Measurements from ENCODE around the gene KIFC3.
A peak's percentile ranks its signal among the peaks of the same experiment; 100 is the strongest.
"Not testable (repeated sequence)": the region's sequence is repeated elsewhere in the genome, so short reads cannot be mapped to it uniquely, and the experiment has no call there.

The KIFC3 gene

DNA sequence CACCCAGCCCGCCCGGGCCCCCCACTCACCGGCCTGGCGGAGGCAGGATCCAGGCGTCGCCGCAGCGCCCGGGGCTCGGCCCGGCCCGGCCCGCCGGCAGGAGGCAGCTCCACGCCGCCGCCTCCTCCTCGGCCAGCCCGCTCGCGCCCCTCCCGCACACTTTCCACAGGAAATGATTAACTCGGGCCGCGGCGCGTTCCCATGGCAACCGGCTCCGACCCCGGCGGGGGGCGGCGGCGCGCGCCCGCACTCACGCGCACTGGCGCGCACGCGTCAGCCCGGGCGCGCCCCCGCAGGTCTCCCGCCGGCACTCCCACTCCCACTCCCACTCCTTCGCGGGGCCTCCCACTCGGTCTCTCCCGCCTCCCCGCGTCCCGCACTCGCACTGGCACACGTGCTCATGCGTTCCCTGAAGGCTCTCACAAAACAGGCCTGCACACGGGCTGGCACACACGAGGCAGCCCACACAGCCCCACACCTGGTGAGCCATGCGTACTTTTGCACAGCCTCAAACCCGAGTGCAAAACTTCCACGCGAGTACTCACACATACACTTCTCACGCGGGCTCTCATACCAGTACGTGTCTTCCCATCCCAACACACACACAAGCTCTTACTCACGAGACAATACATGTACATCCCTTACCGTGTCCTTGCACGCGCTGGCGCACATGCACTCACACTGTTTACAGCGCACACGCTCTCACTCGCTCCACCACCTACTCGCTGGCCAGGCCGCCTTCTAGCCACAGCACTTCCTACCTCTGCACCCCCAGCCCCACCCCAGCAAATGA is at the start of gene KIFC3:
Gene KIFC3, minus strand, starts transcription at position 151 of the 793 bp plus-strand sequence. CDS start 4,248 bp downstream, outside the sequence.
- DNase-seq, result peak; percentile 43

- no peak for DNase-seq
Measured at GRCh38 chr16:57848181-57848580, 45.9 kb upstream of the KIFC3 start.

DNA sequence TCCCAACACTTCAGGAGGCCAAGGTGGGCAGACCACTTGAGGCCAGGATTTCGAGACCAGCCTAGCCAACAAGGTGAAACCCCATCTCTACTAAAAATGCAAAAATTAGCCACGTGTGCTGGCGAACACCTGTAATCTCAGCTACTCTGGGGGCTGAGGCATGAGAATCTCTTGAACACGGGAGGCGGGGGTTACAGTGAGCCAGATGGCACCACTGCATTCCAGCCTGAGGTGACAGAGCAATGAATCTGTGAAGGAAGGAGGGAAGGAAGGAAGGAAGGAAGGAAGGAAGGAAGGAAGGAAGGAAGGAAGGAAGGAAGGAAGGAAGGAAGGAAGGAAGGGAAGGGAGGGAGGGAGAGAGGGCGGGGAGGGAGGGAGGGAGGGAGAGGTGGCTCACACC is 44.6 kb upstream of the KIFC3 start:
- not testable (repeated sequence) for DNase-seq

DNA sequence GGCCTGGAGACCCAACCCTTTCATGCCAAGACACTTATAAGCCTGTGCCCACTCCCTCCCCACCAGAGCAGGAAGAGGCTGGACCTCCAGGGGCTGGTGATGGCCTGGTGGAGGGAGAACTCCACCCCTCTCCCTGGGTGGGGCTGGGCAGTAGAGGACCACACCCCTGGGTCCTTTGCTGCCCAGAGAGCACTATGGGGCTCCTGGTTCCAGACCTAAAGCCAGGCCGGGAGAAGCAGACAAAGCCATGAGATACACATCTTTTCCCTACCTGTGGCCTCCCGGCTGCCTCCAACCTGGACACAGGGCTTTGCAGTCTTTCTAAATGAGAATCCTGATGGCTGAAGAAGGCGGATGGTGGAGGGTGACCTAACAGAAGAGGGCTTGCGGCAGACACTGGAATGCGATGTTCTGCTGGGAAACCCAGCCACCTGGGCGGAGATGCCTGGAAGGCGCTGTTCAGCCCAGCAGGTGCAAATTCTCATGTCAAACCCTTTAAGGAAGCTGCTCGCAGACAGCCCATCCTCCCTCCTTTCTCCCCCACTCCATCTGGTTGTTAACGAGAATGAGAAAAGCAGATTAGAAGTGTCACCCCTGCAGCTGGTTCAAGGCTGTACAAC is 43.9 kb upstream of the KIFC3 start:
- DNase-seq, result peak; percentile 43

DNA sequence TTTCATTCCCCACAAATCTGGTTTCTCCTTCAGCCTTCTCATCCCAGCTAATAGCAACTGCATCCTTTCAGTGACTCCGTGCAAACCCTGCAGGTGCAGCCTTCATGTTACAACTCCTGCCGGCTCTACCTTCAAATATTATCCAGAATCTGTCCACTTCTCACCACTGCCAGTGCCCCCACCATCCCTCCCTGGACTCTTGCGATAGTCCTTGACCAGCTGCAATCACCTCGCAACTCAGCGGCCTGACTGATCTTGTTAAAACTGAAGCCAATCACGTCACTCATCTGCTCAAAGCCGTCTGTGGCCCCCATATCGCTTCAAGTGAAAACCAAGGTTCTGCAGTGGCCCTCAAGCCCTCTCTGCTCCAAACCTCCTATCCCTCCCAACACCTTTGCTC is 42.8 kb upstream of the KIFC3 start:
- no peak for DNase-seq

- DNase-seq, result no peak
Measured at GRCh38 chr16:57844416-57845030, 42.2 kb upstream of the KIFC3 start.

GRCh38 chr16:57843400-57843799 is 41.1 kb upstream of the KIFC3 start:
- no peak for DNase-seq

DNA sequence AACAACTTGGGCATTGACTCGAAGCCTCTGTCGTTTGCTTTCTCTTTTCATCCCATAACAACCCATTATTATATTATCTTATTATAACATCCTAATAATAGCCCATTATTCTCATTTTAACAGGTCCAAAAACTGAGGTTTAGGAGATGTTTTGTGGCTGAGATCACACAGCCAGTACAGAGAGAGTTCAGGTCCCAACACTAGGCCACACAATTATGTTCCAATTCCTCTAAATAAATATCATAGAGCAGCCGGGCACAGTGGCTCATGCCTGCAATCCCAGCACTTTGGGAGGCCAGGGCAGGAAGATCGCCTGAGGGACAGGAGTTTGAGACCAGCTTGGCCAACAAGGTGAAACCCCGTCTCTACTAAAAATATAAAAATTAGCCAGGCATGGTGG is 40.3 kb upstream of the KIFC3 start:
- no peak for DNase-seq

- no peak for DNase-seq
Measured at GRCh38 chr16:57840833-57841232, 38.5 kb upstream of the KIFC3 start.

DNA sequence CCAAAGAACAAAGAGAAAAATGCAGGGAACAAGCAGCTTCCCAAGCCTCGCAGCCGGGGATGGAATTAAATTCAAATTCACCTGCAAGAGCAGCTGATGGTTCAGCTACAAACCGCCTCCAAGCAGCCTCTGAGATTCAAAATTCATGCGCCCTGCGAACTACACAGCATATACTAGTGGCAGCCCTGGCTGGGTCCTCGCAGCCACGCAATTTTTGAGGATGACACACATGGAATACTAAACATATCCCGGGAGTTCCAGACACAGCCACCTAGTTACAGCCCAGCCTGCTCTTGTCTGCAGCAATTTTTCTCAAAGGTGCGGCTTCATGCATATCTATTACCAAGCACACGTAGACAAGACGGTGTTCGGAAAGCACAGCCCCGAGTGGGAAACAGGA is 35.9 kb upstream of the KIFC3 start:
- DNase-seq, result no peak

DNA sequence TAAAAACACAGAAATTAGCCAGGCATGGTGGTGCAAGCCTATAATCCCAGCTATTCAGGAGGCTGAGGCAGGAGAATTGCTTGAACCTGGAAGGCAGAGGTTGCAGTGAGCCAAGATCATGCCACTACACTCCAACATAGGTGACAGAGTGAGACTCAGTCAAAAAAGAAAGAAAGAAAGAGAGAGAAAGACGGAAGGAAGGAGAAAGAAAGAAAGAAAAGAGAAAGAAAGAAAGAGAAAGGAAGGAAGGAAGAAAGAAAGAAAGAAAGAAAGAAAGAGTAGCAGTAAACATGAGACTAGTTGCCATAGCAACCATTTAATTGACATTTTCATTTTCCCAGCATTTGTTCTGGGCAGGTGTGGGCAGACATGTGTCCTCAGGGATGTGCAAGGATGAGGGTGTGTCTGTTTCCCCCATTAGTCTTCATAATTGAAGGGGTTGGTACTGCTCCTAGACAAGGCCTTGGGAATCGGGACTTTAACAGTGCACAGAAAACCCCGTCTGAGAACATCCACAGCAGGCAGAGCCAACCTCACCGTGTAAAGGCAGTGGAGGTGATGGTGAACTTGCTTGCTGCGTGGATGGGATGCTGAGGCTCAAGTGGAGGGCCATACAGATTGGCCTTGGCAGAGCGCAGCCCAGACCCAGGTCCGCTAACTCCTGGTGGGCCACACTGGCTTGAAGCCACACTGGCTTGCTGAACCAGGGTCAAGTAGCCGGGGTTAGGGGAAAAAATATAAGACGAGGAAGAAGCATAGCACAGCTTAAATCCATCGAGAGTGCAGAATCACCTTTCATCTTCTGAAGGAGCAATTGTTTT is 35.2 kb upstream of the KIFC3 start:
- no peak for DNase-seq

DNA sequence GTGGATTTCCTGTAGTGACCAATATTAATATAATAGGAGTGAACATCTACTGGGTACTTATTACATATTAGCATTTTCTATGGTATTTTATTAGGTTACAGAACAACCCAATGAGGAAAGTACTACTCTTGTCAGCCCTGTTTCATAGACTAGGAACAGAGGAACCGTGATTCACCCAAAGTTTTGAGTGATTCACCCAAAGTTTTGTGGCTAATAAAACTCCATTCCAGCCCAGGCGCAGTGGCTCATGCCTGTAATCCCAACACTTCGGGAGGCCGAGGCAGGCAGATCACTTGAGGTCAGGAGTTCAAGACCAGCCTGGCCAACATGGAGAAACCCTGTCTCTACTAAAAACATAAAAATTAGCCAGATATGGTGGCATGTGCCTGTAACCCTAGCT is 33.1 kb upstream of the KIFC3 start:
- not testable (repeated sequence) for DNase-seq

GRCh38 chr16:57834936-57835335 is 32.6 kb upstream of the KIFC3 start:
- DNase-seq, result no peak

GRCh38 chr16:57830890-57831484 is 28.7 kb upstream of the KIFC3 start:
- no peak for DNase-seq

- DNase-seq, result no peak
Measured at GRCh38 chr16:57829969-57830360, 27.7 kb upstream of the KIFC3 start.

DNA sequence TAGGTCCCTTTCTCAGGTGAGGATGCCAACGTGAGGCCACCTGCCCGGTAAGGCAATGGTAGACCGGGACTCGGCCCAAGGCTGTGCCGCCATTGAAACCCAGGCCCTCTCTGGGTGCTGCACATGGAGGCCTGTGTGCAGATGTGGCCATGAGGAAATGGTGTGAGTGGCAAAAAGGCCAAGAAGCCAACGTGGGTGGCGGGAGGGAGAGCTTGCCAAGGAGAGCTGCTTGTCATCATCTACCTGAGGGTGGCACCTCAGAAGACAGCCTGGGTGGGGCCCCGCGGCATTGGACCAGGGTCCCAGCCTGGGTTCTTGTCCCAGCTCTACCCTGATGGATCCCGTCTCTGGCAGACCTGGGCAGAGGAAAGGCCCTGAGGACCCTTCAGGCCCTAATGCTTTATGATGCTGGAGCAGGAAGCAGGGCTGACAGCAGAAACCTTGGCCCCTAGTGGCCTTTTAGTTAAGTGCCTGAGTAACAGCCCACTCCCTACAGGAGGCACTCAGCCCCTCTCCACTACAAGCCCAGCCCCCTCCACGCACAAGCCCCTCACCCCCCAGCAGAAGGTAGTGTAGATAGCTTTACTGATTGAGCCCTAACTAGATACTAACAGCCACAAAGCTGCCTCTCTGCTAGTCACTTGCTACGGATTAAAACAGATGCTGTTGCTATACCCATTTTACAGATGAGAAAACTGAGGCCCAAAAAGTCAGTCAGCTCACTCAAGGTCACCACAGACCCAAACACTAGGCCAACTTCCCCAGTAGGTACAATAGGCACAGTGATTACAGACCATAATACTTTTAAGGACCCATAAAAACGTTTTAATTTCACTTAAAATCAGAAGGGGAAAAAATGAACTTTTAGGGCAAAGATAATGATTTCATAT is 26.2 kb upstream of the KIFC3 start:
- no peak for DNase-seq

DNA sequence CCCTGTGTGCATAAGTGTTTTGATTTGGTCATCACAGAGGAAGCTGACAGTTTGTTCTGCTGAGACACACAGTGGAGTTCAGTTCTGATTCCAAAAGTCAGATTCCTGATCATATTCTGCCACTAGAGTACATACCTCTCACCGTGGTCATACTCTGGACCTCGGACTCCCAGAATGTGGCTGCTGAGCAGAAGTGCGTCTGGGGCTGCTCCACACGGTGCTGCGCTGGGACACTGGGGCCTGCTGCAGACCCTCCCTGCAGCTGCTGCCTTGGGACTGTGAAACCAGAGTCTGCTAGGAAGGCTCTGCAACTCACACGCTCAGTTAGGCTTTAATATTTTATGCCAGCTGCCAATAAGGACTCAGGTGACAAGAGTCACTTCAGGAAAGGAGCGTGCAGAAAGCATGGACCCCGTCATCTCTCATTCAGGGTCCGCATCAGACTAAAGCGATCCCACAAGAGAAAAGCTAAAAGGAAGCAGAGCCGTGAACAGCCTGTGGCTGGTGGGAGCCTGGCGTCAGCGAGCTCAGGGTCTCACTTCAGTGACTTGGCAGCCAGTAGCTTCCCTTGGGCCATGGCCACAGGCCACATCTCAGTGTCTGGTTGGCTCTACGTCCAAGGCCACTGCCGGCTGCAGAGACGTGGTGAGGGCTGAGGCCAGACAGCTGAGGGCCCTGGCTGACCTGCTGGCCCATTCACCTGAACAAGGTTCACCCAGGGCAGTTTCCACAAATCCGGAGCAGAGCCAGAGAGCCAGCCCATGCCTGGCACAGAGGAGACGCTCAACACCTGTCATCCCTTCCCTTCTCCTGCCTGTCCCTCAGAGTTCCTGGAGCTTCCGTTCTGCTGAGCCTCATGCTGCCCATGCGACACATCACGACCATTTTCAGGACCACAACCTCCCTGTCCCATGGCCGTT is 24.7 kb upstream of the KIFC3 start:
- DNase-seq, result no peak

DNA sequence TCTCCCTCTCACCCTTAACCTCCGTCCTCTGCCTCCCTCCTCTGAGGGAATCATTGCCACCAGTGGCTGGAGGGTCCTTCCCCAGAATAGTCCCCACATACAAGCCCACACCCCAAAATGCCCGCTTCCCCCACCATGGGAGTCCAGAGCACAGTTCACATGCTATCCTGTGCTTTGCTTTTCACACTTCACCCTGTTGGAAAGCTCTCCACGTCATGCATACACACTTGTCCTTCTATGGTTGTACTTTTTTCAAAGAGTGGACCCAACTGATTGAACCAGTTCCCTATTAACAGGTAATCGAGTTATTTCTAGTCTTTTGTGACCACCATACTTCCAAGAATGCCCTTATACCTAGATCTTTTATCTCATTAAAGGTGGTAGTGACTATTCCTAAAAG is 23.8 kb upstream of the KIFC3 start:
- no peak for DNase-seq

GRCh38 chr16:57825298-57826044 is 23.2 kb upstream of the KIFC3 start:
- no peak for DNase-seq

DNA sequence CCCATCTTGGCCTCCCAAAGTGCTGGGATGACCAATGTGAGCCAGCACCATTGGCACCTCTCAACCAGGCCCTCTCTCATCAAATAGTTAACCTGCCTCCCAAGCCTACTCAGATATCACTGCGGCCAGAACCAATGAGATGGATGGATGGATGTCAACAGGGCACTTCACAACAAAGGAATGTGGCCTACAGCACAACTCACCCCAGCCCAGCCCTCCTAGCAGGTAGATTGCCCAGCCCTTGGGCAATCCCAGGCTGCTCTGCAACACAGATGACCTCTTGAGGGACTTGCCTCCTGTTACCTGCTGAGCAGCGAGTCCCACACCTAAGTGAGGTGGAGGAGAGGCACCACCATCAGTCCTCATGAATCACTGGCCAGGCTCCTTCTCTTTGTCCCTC is 22.6 kb upstream of the KIFC3 start:
- DNase-seq, result no peak
